Measurements from ENCODE around the gene BNC2.

Gene BNC2

DNA sequence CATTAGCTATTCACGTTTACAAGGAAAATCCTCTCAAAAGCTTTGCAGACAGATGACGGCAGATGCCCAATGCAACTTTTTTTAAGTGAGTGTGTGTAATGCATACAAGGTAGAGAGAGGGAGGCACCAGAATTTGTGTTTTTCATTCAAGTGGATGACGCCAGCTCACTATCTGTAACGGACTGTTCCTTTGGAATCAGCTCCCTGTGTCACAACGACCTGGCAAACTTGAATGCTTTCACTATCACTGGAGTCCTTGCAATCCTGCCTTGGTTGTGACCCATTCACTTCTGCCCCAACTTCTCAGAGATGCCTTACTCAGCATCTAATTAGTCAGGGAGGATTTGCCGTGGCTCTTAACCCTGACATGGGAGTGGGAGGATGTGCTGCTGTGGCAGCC lies 148.5 kb downstream of the BNC2 start:
- no peaks in the 10 kb centered on the region for H3K27me3 Mint-ChIP-seq (ENCODE audit: low read depth)
- H3K27ac Mint-ChIP-seq = peak overlapping the region; percentile 85 to 93 (median 90)
- no peak for TF ChIP-seq CTCF (IDR thresholded peaks at IDR 0.05; ENCODE audit: unreplicated experiment in 3 of 3)
- peaks cover 4% of the 10 kb centered on the region for H3K36me3 Mint-ChIP-seq (ENCODE audit: low read depth)
- H3K9me3 Mint-ChIP-seq = no peaks in the 10 kb centered on the region
- peaks cover 61% of the 10 kb centered on the region for H3K4me1 Mint-ChIP-seq
- H3K4me3 Mint-ChIP-seq = peak overlapping the region in 2 of 3 experiments; percentile 12 to 20

DNA sequence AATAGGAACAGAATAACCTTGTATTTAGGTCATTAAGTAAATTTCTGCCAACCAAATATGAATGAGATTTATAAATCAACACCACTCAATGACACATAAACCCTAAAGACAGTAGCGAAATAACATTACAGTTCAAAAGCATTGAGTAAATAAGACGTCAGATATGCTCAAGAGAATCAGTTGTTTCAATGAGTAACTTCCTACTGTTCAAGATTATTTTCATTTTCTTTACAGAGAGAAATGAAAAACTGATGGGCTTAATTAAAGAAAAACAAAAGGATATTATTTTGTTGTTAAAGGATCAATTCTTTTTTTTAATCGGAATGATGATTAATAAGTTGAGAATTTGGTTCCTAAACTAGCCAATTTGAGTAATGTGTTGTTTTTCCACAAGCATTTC lies 150.1 kb downstream of the BNC2 start:
- Mint-ChIP-seq H3K27me3 (ENCODE audit: low read depth) (no peaks in the 10 kb centered on the region), H3K9me3 (no peaks in the 10 kb centered on the region), H3K4me1 (peaks cover 51% of the 10 kb centered on the region), H3K4me3 (no peak overlapping the region), H3K27ac (peak overlapping the region; percentile 85 to 93 (median 90)), H3K36me3 (ENCODE audit: low read depth) (peaks cover 4% of the 10 kb centered on the region)
- TF ChIP-seq CTCF (IDR thresholded peaks at IDR 0.05; ENCODE audit: unreplicated experiment in 3 of 3) = no peak

DNA sequence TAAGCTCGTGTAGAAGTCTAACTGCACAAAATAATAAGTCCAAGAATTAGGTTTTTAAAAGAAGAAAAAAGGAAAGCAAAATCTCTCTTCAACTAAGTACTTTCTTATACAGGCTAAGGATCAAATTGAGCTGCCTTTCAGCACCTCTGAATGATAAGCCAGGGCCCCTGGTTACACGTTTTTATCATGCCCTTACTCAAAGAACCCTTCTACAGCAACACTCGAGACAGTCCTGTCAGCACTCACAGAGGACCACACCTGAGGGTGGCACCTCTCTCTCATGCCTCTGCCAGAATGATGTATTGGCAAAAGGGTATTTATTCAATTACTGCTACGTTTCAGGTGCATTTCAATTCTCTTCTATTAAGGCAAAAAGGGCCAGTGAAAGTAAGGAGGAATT lies 150.5 kb downstream of the BNC2 start:
- no peak overlapping the region for H3K4me3 Mint-ChIP-seq
- H3K27me3 Mint-ChIP-seq (ENCODE audit: low read depth) = no peaks in the 10 kb centered on the region
- peak overlapping the region; percentile 80 to 93 (median 90) for H3K27ac Mint-ChIP-seq
- TF ChIP-seq CTCF (IDR thresholded peaks at IDR 0.05; ENCODE audit: unreplicated experiment in 3 of 3) = no peak
- no peaks in the 10 kb centered on the region for H3K9me3 Mint-ChIP-seq
- H3K4me1 Mint-ChIP-seq = peaks cover 47% of the 10 kb centered on the region
- peaks cover 4% of the 10 kb centered on the region for H3K36me3 Mint-ChIP-seq (ENCODE audit: low read depth)

DNA sequence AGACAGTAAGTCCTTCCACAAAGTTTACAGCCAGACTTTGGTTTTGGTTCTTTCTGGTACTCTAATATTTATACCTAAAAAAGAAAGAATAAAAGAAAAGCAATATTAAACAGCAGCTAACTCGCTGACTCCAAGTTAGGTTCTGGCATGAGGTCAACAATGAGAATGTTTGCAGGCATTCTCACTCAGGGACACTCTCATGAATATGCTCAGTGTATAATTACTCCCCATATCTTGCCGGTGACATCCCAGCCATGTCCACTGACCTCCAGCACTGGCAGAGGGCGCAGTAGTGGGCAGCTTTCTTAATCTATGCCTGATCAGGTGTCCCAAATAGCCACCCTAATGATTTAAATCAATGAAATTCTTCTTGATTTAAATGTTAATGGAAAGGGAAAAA lies 151.5 kb downstream of the BNC2 start:
- Mint-ChIP-seq H3K9me3 (no peaks in the 10 kb centered on the region), H3K4me3 (no peak overlapping the region), H3K27ac (no peak overlapping the region), H3K4me1 (peaks cover 42% of the 10 kb centered on the region), H3K27me3 (ENCODE audit: low read depth) (no peaks in the 10 kb centered on the region), H3K36me3 (ENCODE audit: low read depth) (peaks cover 4% of the 10 kb centered on the region)
- no peak for TF ChIP-seq CTCF (IDR thresholded peaks at IDR 0.05; ENCODE audit: unreplicated experiment in 3 of 3)

DNA sequence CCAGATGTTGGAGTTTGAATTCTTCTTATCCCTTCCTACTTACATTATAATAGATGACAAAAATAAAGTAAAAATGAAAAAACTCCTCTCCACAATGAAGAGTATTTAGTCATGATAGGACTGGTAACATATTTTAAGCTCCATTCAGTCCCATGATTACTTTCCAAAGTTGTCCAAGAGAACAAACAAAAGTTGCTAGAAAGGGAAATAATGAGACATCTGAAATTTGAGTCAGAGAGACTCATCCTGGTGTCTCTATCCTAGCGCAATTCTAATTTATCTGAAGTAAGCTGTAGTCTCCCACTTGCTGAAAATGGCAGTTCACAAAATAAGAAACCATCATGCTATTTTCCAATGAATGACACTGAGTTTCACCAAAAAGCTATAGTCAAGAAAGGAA lies 152.2 kb downstream of the BNC2 start:
- Mint-ChIP-seq H3K4me1 (peaks cover 38% of the 10 kb centered on the region), H3K4me3 (no peak overlapping the region), H3K27ac (peak overlapping the region in 1 of 3 experiments; percentile 34), H3K9me3 (no peaks in the 10 kb centered on the region), H3K36me3 (ENCODE audit: low read depth) (peaks cover 4% of the 10 kb centered on the region), H3K27me3 (ENCODE audit: low read depth) (no peaks in the 10 kb centered on the region)
- TF ChIP-seq CTCF (IDR thresholded peaks at IDR 0.05; ENCODE audit: unreplicated experiment in 3 of 3) = no peak

- H3K9me3 Mint-ChIP-seq = no peaks in the 10 kb centered on the region
- no peak for TF ChIP-seq CTCF (IDR thresholded peaks at IDR 0.05; ENCODE audit: unreplicated experiment in 3 of 3)
- H3K36me3 Mint-ChIP-seq (ENCODE audit: low read depth) = peaks cover 4% of the 10 kb centered on the region
- H3K27ac Mint-ChIP-seq = no peak overlapping the region
- no peaks in the 10 kb centered on the region for H3K27me3 Mint-ChIP-seq (ENCODE audit: low read depth)
- H3K4me1 Mint-ChIP-seq = peaks cover 41% of the 10 kb centered on the region
- H3K4me3 Mint-ChIP-seq = no peak overlapping the region
These were observed 153.9 kb downstream of the BNC2 start for GRCh38 chr9:16716601-16717000.
